CD14-positive monocyte (primary cell): Measurements from ENCODE around the gene ZBTB37. TPM values are rescaled to one million over a fixed set of nuclear protein-coding genes. Genes with fewer than 3 reads are reported as not detected.
A peak's percentile ranks its signal among the peaks of the same experiment; 100 is the strongest.

Source experiments
- DNase-seq, 3 donors: peaks; one replicate each; pipeline ENCODE4 v3.0.0-alpha.2; 2011 to 2022
- H2AFZ ChIP-seq: 2 replicates; pipeline ENCODE4 v1.6.0; 2012; ENCODE audit warnings: mild to moderate bottlenecking, low read depth, low read length, inconsistent platforms; ENCODE audit not compliant: insufficient read depth, poor library complexity, severe bottlenecking
- H3K27ac ChIP-seq, 2 donors: 1 replicate in 1 of 2; 2 replicates in 1 of 2; pipeline ENCODE4 v1.5.1; 2012 to 2013; ENCODE audit warnings: low read length in 2 of 2, control low read depth in 1 of 2, inconsistent platforms in 1 of 2, low read depth in 1 of 2, mild to moderate bottlenecking in 1 of 2
- H3K27me3 ChIP-seq, 2 donors: one replicate each; pipeline versions ENCODE4 v1.6.0 to v1.6.1; 2011 to 2013; ENCODE audit warnings: low read length in 2 of 2; ENCODE audit not compliant: control insufficient read depth in 2 of 2, insufficient read depth in 2 of 2
- H3K36me3 ChIP-seq, 2 donors: replicated peaks in 1 of 2; 1 replicate in 1 of 2; 2 replicates in 1 of 2; pipeline versions ENCODE4 v1.5.1 to v1.6.1; 2012 to 2013; ENCODE audit warnings: low read length in 2 of 2, control low read depth in 1 of 2, inconsistent platforms in 1 of 2, mild to moderate bottlenecking in 1 of 2; ENCODE audit not compliant: insufficient read depth in 2 of 2, control insufficient read depth in 1 of 2
- H3K4me1 ChIP-seq, 2 donors: 1 replicate in 1 of 2; 2 replicates in 1 of 2; pipeline versions ENCODE4 v1.5.1 to v1.6.1; 2012 to 2013; ENCODE audit warnings: low read length in 2 of 2, control low read depth in 1 of 2, inconsistent platforms in 1 of 2, mild to moderate bottlenecking in 1 of 2, moderate library complexity in 1 of 2; ENCODE audit not compliant: insufficient read depth in 2 of 2, control insufficient read depth in 1 of 2
- H3K4me2 ChIP-seq: replicated peaks from 2 replicates; pipeline ENCODE3; 2012; ENCODE audit warnings: low read length, moderate library complexity, mild to moderate bottlenecking; ENCODE audit not compliant: poor library complexity, severe bottlenecking; ENCODE audit errors: extremely low read depth
- H3K4me3 ChIP-seq, 3 experiments: fragments of 200-600 bp in 1 of 3; sonication (generic) in 1 of 3; replicated peaks in 1 of 3; 1 replicate in 2 of 3; 2 replicates in 1 of 3; pipeline ENCODE4 v1.5.1; 2011 to 2013; ENCODE audit warnings: low read length in 3 of 3, mild to moderate bottlenecking in 3 of 3, control low read depth in 2 of 3, low read depth in 2 of 3, inconsistent platforms in 1 of 3, moderate library complexity in 1 of 3
- H3K79me2 ChIP-seq: 2 replicates; pipeline ENCODE4 v1.6.0; 2012; ENCODE audit warnings: mild to moderate bottlenecking, control low read depth, inconsistent platforms, low read length, moderate library complexity; ENCODE audit not compliant: insufficient read depth
- H3K9ac ChIP-seq: 2 replicates; pipeline ENCODE4 v1.6.0; 2017; ENCODE audit warnings: low read length, mild to moderate bottlenecking; ENCODE audit not compliant: insufficient read depth, poor library complexity, severe bottlenecking
- H3K9me3 ChIP-seq, 2 donors: replicated peaks in 1 of 2; 1 replicate in 1 of 2; 2 replicates in 1 of 2; pipeline versions ENCODE4 v1.5.1 to v1.6.1; 2012 to 2013; ENCODE audit warnings: low read length in 2 of 2, control low read depth in 1 of 2; ENCODE audit not compliant: control insufficient read depth in 1 of 2, insufficient read depth in 1 of 2
- H4K20me1 ChIP-seq: 2 replicates; pipeline ENCODE4 v1.6.0; 2012; ENCODE audit warnings: mild to moderate bottlenecking, low read length, control low read depth, moderate library complexity; ENCODE audit not compliant: insufficient read depth
- H3K27ac Mint-ChIP-seq, 7 donors: one replicate each; pipeline ENCODE4 v1.8.0; 2020; ENCODE audit warnings: mild to moderate bottlenecking in 7 of 7, mixed read lengths in 7 of 7, moderate library complexity in 6 of 7, inconsistent platforms in 2 of 7
- H3K27me3 Mint-ChIP-seq, 3 donors: one replicate each; pipeline ENCODE4 v1.8.0; 2021 to 2022; ENCODE audit warnings: low read depth in 3 of 3, mild to moderate bottlenecking in 3 of 3, mixed read lengths in 3 of 3, moderate library complexity in 3 of 3, inconsistent platforms in 1 of 3
- H3K36me3 Mint-ChIP-seq, 2 donors: one replicate each; pipeline ENCODE4 v1.8.0; 2020; ENCODE audit warnings: mixed read lengths in 2 of 2, inconsistent platforms in 1 of 2, mild to moderate bottlenecking in 1 of 2
- H3K4me1 Mint-ChIP-seq: one replicate; pipeline ENCODE4 v1.8.0; 2020; ENCODE audit warnings: mild to moderate bottlenecking, mixed read lengths
- H3K4me3 Mint-ChIP-seq, 2 donors: one replicate each; pipeline ENCODE4 v1.8.0; 2020; ENCODE audit warnings: mild to moderate bottlenecking in 2 of 2, mixed read lengths in 2 of 2, moderate library complexity in 1 of 2
- H3K9me3 Mint-ChIP-seq, 7 donors: one replicate each; pipeline ENCODE4 v1.8.0; 2020 to 2022; ENCODE audit warnings: mixed read lengths in 7 of 7, mild to moderate bottlenecking in 6 of 7, moderate library complexity in 6 of 7, inconsistent platforms in 2 of 7
- CTCF ChIP-seq: fragments of 200-600 bp; IDR thresholded peaks from one replicate; pipeline ENCODE4 v1.8.0; 2022; ENCODE audit warnings: antibody characterized with exemption, mild to moderate bottlenecking
- WGBS: methylation state at CpG from one replicate; pipeline ENCODE4 v1.1.5; 2013; ENCODE audit warnings: missing lambda C conversion rate; ENCODE audit not compliant: insufficient coverage; 5-methylcytosine and 5-hydroxymethylcytosine counted together
- intact Hi-C, 2 donors: fragments of 100-400 bp; cut with micrococcal nuclease; formaldehyde crosslinking; loops; one replicate each; pipeline versions ENCODE4 v1.15.0 to v1.15.1; 2023
- polyA plus RNA-seq, 3 donors: library from polyadenylated mRNA; depleted of rRNA in 1 of 3; unstranded in 2 of 3; stranded (reverse) in 1 of 3; fragments of 300-500 nt in 2 of 3; fragments of >200 nt in 1 of 3; fragmentation: Illumina TruSeq in 2 of 3; gene quantifications; 1 replicate in 2 of 3; 2 replicates in 1 of 3; pipeline ENCODE4 v1.2.3, GENCODE V29; 2012 to 2021

The ZBTB37 gene
- polyA plus RNA-seq, 3 donors, result 0.87 to 4.1 (median 0.91) TPM

DNA sequence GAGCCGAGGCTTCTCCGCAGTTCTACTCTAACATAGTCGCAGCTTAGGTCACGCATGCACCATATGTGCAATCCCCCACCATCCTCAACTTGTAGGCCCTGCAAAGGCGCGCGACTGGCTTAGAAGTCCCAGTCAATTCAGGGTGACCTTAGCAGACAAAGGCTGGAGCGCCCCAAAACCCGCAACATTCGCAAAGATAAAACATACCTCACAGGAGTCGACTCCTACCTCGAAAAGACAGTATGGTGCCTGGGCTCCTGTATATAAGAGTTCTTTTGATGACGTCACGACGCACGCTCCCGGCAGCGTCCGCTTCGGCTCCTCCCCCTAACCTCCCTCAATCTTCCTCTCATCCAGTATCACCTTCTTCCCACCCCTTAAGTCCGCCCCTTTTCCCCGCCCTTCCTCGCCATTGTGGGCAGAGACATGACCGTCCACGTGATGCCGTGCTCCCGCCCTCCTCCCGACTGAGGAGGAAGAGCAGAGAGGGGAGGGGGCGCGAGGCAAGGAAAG, 371 bp upstream of the ZBTB37 start, which contains the start of gene GAS5:
Gene GAS5, minus strand, starts transcription at position 237 of the 513 bp plus-strand sequence.
- H3K36me3 Mint-ChIP-seq, result peaks cover 45 to 47% of the 10 kb centered on the region in 2 donors
- peak within 1 kb of the TSS; percentile 98 to 99 for H3K4me3 Mint-ChIP-seq

DNA sequence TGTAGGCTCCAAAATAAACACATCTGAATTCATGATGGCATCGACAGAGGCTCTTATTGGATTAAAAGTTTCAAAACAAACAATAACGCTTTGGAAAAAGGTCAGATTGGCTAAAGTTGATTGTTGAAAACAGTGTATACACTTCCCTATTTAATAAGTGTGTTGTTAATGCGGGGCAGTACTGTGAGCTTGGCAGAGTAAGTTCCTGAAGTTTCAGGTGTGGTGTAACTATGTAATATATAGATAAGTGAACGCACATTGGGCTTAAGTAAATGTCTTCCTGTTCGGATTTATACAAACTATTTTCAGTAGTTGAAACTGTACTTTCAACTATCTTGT, 810 bp downstream of the ZBTB37 start:
- Histone ChIP-seq H3K27me3 (no peaks in the 10 kb centered on the region), H3K9me3 (no peaks in the 10 kb centered on the region), H3K4me3 (peak overlapping the region; percentile 89 to 96 (median 94)), H3K9ac (peak overlapping the region; percentile 81), H3K4me2 (peak overlapping the region; percentile 83), H3K4me1 (peaks cover 22 to 32% of the 10 kb centered on the region in 2 donors), H3K36me3 (peaks cover 31 to 53% of the 10 kb centered on the region in 2 donors), H3K27ac (peak overlapping the region; percentile 86 to 91), H3K79me2 (peaks cover 29% of the 10 kb centered on the region), H4K20me1 (peaks cover 9% of the 10 kb centered on the region), H2AFZ (peak overlapping the region; percentile 89)
- intact Hi-C loops, result loop anchor here (2.0 to 10.0 kb wide), 5 partner anchors 42 to 394 kb away; partner anchors contain the start of gene PRDX6 (in 2 of the 2)
- H3K36me3 Mint-ChIP-seq, result peaks cover 40 to 44% of the 10 kb centered on the region in 2 donors
- H3K4me1 Mint-ChIP-seq, result peaks cover 54% of the 10 kb centered on the region
- peak overlapping the region; percentile 91 to 97 (median 94) for H3K27ac Mint-ChIP-seq
- H3K4me3 Mint-ChIP-seq, result peak overlapping the region; percentile 98 to 99
- H3K9me3 Mint-ChIP-seq, result peaks cover 0 to 2% (median 0%) of the 10 kb centered on the region in 7 donors
- peaks cover 0 to 2% (median 0%) of the 10 kb centered on the region in 3 donors for H3K27me3 Mint-ChIP-seq
- no peak for TF ChIP-seq CTCF
- no CpG with 5 or more reads among the region's 5 CpGs for WGBS
- DNase-seq, result peak; percentile 3 to 46 (median 37)

More for the DNA sequence above, 371 bp upstream of the ZBTB37 start, which contains the start of gene GAS5:
- peak within 1 kb of the TSS; percentile 89 for H2AFZ ChIP-seq
- no peak for TF ChIP-seq CTCF
- H3K4me3 ChIP-seq, result peak within 1 kb of the TSS; percentile 89 to 96 (median 94)
- Mint-ChIP-seq H3K9me3 (no peaks in the 10 kb centered on the region), H3K27me3 (peaks cover 0 to 2% (median 0%) of the 10 kb centered on the region in 3 donors), H3K27ac (peak within 1 kb of the TSS; percentile 91 to 97 (median 96)), H3K4me1 (peaks cover 50% of the 10 kb centered on the region)
- H3K4me2 ChIP-seq, result peak within 1 kb of the TSS; percentile 83
- DNase-seq, result peak; percentile 96 to 98 (median 98)
- H3K79me2 ChIP-seq, result peaks cover 29% of the 10 kb centered on the region
- intact Hi-C loops, result loop anchor here (1.0 to 10.0 kb wide), 6 partner anchors 41 to 393 kb away; partner anchors contain the start of genes PRDX6 (in 2 of the 2), CENPL (in 1 of the 2) and DARS2 (in 1 of the 2)
- peaks cover 22 to 32% of the 10 kb centered on the region in 2 donors for H3K4me1 ChIP-seq
- H3K27me3 ChIP-seq, result no peaks in the 10 kb centered on the region
- WGBS, result under 1% methylated on average over 19 of the region's 30 CpGs
- peaks cover 16% of the 10 kb centered on the region for H4K20me1 ChIP-seq
- peak within 1 kb of the TSS; percentile 81 for H3K9ac ChIP-seq
- H3K9me3 ChIP-seq, result no peaks in the 10 kb centered on the region
- peak within 1 kb of the TSS; percentile 86 to 91 for H3K27ac ChIP-seq
- H3K36me3 ChIP-seq, result peaks cover 41 to 55% of the 10 kb centered on the region in 2 donors
